ENCODE measurements around the gene SASH1. TPM values are rescaled to one million over a fixed set of nuclear protein-coding genes. Genes with fewer than 3 reads are reported as not detected.

The SASH1 gene
- total and polyA plus RNA-seq, 2 donors (not counting 3 experiments of a cell fraction or from before 2014, with no cell fraction given) = 18.5 to 103 TPM

GRCh38 chr6:148467926-148468325 is 125.3 kb downstream of the SASH1 start:
- Histone ChIP-seq H3K4me2 (ENCODE audit: insufficient read depth, low read length) (no peak overlapping the region), H3K9me3 (replicated peaks; ENCODE audit: control insufficient read depth, insufficient read depth, low read length) (no peaks in the 10 kb centered on the region), H3K9ac (replicated peaks; ENCODE audit: extremely low read depth, insufficient read depth, low read length) (no peak overlapping the region), H3K4me1 (ENCODE audit: control insufficient read depth, extremely low read depth, insufficient read depth, low read length) (peaks cover 15% of the 10 kb centered on the region), H3K4me3 (replicated peaks in 1 of 3; ENCODE audit: insufficient read depth in 1 of 3, low read depth in 1 of 3, low read length in 3 of 3) (no peak overlapping the region), H3K79me2 (ENCODE audit: control insufficient read depth, insufficient read depth, low read length) (peaks cover 54% of the 10 kb centered on the region), H4K20me1 (replicated peaks; ENCODE audit: control insufficient read depth, extremely low read depth, insufficient read depth, low read length) (no peaks in the 10 kb centered on the region), H3K27me3 (ENCODE audit: control insufficient read depth in 2 of 2, insufficient read depth in 2 of 2, low read length in 2 of 2) (no peaks in the 10 kb centered on the region), H3K9me1 (replicated peaks; ENCODE audit: control insufficient read depth, extremely low read depth, insufficient read depth, low read length) (no peaks in the 10 kb centered on the region), H3K27ac (ENCODE audit: insufficient read depth, low read depth, low read length) (no peak overlapping the region), H2AFZ (ENCODE audit: low read depth, low read length) (no peak overlapping the region), H3K36me3 (ENCODE audit: control insufficient read depth in 2 of 2, extremely low read depth in 1 of 2, insufficient read depth in 2 of 2, low read length in 2 of 2) (peaks cover 11 to 17% of the 10 kb centered on the region in 2 experiments)
- CTCF ChIA-PET = interaction anchor here (4.8 kb wide), 1 partner anchor 291 kb away, joined by 21 read pairs; no protein-coding TSS in a partner anchor
- POLR2A ChIA-PET = no interaction called here
- BruUV-seq (replicated peaks) = no TSS peak
- no peak for TF ChIP-seq POLR2AphosphoS5 (IDR thresholded peaks at IDR 0.05; ENCODE audit: insufficient read depth, low read depth, low read length)
- TF ChIP-seq CTCF (IDR thresholded peaks at IDR 0.05; ENCODE audit: extremely low read depth in 1 of 2, insufficient read depth in 1 of 2, low read depth in 1 of 2, low read length in 2 of 2) = no peak
- TF ChIP-seq GATA2 (IDR thresholded peaks at IDR 0.05; ENCODE audit: insufficient read depth, insufficient read length, low read depth, low read length) = no peak
- TF ChIP-seq MAX (IDR thresholded peaks at IDR 0.05; ENCODE audit: insufficient read depth, insufficient read length) = no peak
- no peak for TF ChIP-seq EZH2 (IDR thresholded peaks at IDR 0.05; ENCODE audit: borderline replicate concordance, low read depth, low read length, severe bottlenecking)
- TF ChIP-seq POLR2A (IDR thresholded peaks at IDR 0.05; ENCODE audit: low read depth, low read length) = no peak
- no peak for TF ChIP-seq JUN (IDR thresholded peaks at IDR 0.05; ENCODE audit: borderline replicate concordance, insufficient read depth, insufficient read length, low read depth)
- TF ChIP-seq FOS (IDR thresholded peaks at IDR 0.05; ENCODE audit: borderline replicate concordance, insufficient read depth, low read length) = no peak
- no peak for TF ChIP-seq MYC (IDR thresholded peaks at IDR 0.05; ENCODE audit: low read depth, low read length)
- FAIRE-seq (no peak), DNase-seq (ENCODE audit: low read depth, low spot score) (no peak)
- dilution Hi-C loops (cut with MboI; ENCODE audit: extremely low pct_ligation_motif_present, low sequenced_read_pairs) (no loop called here), intact Hi-C loops (cut with micrococcal nuclease) (loop anchor here (10.0 kb wide), 1 partner anchor 443 kb away; no protein-coding TSS in a partner anchor)

Measured in endothelial cell of umbilical vein (primary cell).